HFF-Myc (cell line): ENCODE data around the gene EXOC1.

Source experiments
- DNase-seq: peaks from one replicate; pipeline ENCODE4 v3.0.0-alpha.2; 2011; ENCODE audit warnings: low read depth; ENCODE audit errors: extremely low read depth
- H3K4me3 ChIP-seq: replicated peaks from 2 replicates; pipeline ENCODE4 v1.5.1; 2011; ENCODE audit warnings: low read depth, mild to moderate bottlenecking, control low read depth, low read length
- CTCF ChIP-seq: IDR thresholded peaks from 2 replicates; pipeline ENCODE4 v1.5.1; 2012; ENCODE audit warnings: mild to moderate bottlenecking, low read depth, low read length, control low read depth; ENCODE audit errors: missing control alignments

Gene EXOC1

GRCh38 chr4:55851885-55852284 is 1.6 kb upstream of the EXOC1 start:
- H3K4me3 ChIP-seq = no peak overlapping the region
- DNase-seq = no peak
- no peak for TF ChIP-seq CTCF

GRCh38 chr4:55854129-55854528 is 681 bp downstream of the EXOC1 start:
- DNase-seq = no peak
- TF ChIP-seq CTCF = no peak
- peak overlapping the region; percentile 68 for H3K4me3 ChIP-seq

- no peak for DNase-seq
- H3K4me3 ChIP-seq = no peak overlapping the region
- TF ChIP-seq CTCF = no peak
Observed at GRCh38 chr4:55857586-55857985, 4.1 kb downstream of the EXOC1 start.

- H3K4me3 ChIP-seq = no peak overlapping the region
- TF ChIP-seq CTCF = no peak
- DNase-seq = no peak
Observed at GRCh38 chr4:55859711-55860110, 6.3 kb downstream of the EXOC1 start.

- no peak overlapping the region for H3K4me3 ChIP-seq
- DNase-seq = no peak
- no peak for TF ChIP-seq CTCF
Observed at GRCh38 chr4:55864577-55865223, 11.3 kb downstream of the EXOC1 start.

- no peak for TF ChIP-seq CTCF
- peak; percentile 16 for DNase-seq
- H3K4me3 ChIP-seq = no peak overlapping the region
Observed at GRCh38 chr4:55865228-55865806, 11.9 kb downstream of the EXOC1 start.
